KBM-7 (cell line): ENCODE measurements around the gene PKDCC.
A peak's percentile ranks its signal among the peaks of the same experiment; 100 is the strongest.

ENCODE experiments used
- DNase-seq: peaks from one replicate; pipeline ENCODE4 v3.0.0-alpha.2; 2015
- in situ Hi-C: fragments of 300-500 bp; cut with MboI; formaldehyde crosslinking; loops from 2 replicates; pipeline ENCODE4 v1.14.3; 2020; ENCODE audit warnings: low sequenced_read_pairs, low pct_unique_long_range_greater_than_20kb, mixed read lengths

The PKDCC gene

GRCh38 chr2:42046819-42047487 lies 868 bp upstream of the PKDCC start:
- peak; percentile 9 for DNase-seq
- in situ Hi-C loops: no loop called here

- in situ Hi-C loops: no loop called here
- DNase-seq: no peak
Measured at GRCh38 chr2:42048299-42049220, 739 bp downstream of the PKDCC start.

GRCh38 chr2:42049221-42050009 lies 1.6 kb downstream of the PKDCC start:
- in situ Hi-C loops: no loop called here
- DNase-seq: no peak

- in situ Hi-C loops: no loop called here
Measured at GRCh38 chr2:42050010-42050702, 2.3 kb downstream of the PKDCC start.

GRCh38 chr2:42050703-42051542 lies 3.1 kb downstream of the PKDCC start:
- in situ Hi-C loops: no loop called here
- no peak for DNase-seq

More at GRCh38 chr2:42050010-42050702, 2.3 kb downstream of the PKDCC start:
- DNase-seq: no peak

- in situ Hi-C loops: no loop called here
- no peak for DNase-seq
Measured at GRCh38 chr2:42051543-42052235, 3.9 kb downstream of the PKDCC start.

- in situ Hi-C loops: no loop called here
Measured at GRCh38 chr2:42052702-42053481, 5.1 kb downstream of the PKDCC start.

GRCh38 chr2:42053482-42053790 lies 5.6 kb downstream of the PKDCC start:
- DNase-seq: no peak
- in situ Hi-C loops: no loop called here

More at GRCh38 chr2:42052702-42053481, 5.1 kb downstream of the PKDCC start:
- DNase-seq: no peak

GRCh38 chr2:42053791-42054701 lies 6.2 kb downstream of the PKDCC start:
- no peak for DNase-seq
- in situ Hi-C loops: no loop called here

GRCh38 chr2:42054714-42055430 lies 7.1 kb downstream of the PKDCC start:
- DNase-seq: no peak
- in situ Hi-C loops: no loop called here

GRCh38 chr2:42055573-42056514 lies 8.0 kb downstream of the PKDCC start:
- DNase-seq: no peak
- in situ Hi-C loops: no loop called here

- in situ Hi-C loops: no loop called here
- DNase-seq: no peak
Measured at GRCh38 chr2:42057159-42057901, 9.5 kb downstream of the PKDCC start.

- DNase-seq: no peak
- in situ Hi-C loops: no loop called here
Measured at GRCh38 chr2:42057902-42058450, 10.2 kb downstream of the PKDCC start.
